GM18519 (cell line): ENCODE measurements around the gene ATP8B4.
"Not testable (repeated sequence)": the region's sequence is repeated elsewhere in the genome, so short reads cannot be mapped to it uniquely, and the experiment has no call there.

ENCODE experiments used
- ATAC-seq: cut with Tn5 transposase; IDR thresholded peaks from one replicate; pipeline ENCODE4 v1.9.1; 2021; ENCODE audit warnings: mild to moderate bottlenecking, moderate library complexity; ENCODE audit not compliant: unreplicated experiment, low FRiP score

Gene ATP8B4

GRCh38 chr15:50112488-50113186 lies 6.4 kb downstream of the ATP8B4 start:
- ATAC-seq = no peak

- ATAC-seq = no peak
Observed at GRCh38 chr15:50110285-50110684, 8.7 kb downstream of the ATP8B4 start.

GRCh38 chr15:50109076-50109987 lies 9.7 kb downstream of the ATP8B4 start:
- ATAC-seq = no peak

GRCh38 chr15:50108461-50108860 lies 10.6 kb downstream of the ATP8B4 start:
- no peak for ATAC-seq

GRCh38 chr15:50107591-50108408 lies 11.2 kb downstream of the ATP8B4 start:
- peak; percentile 96 for ATAC-seq

- ATAC-seq = peak; percentile 21
Observed at GRCh38 chr15:50107157-50107556, 11.9 kb downstream of the ATP8B4 start.

GRCh38 chr15:50106457-50106856 lies 12.6 kb downstream of the ATP8B4 start:
- ATAC-seq = no peak

GRCh38 chr15:50100486-50100885 lies 18.5 kb downstream of the ATP8B4 start:
- ATAC-seq = no peak

GRCh38 chr15:50098545-50098944 lies 20.5 kb downstream of the ATP8B4 start:
- ATAC-seq = no peak

- no peak for ATAC-seq
Observed at GRCh38 chr15:50095938-50096821, 22.9 kb downstream of the ATP8B4 start.

GRCh38 chr15:50089386-50089785 lies 29.6 kb downstream of the ATP8B4 start:
- ATAC-seq = not testable (repeated sequence)

- ATAC-seq = no peak
Observed at GRCh38 chr15:50084932-50085331, 34.1 kb downstream of the ATP8B4 start.

- ATAC-seq = no peak
Observed at GRCh38 chr15:50083424-50084025, 35.5 kb downstream of the ATP8B4 start.

GRCh38 chr15:50082066-50082465 lies 37.0 kb downstream of the ATP8B4 start:
- no peak for ATAC-seq

GRCh38 chr15:50077651-50078050 lies 41.4 kb downstream of the ATP8B4 start:
- no peak for ATAC-seq

- ATAC-seq = no peak
Observed at GRCh38 chr15:50077176-50077575, 41.9 kb downstream of the ATP8B4 start.

GRCh38 chr15:50075319-50075718 lies 43.7 kb downstream of the ATP8B4 start:
- no peak for ATAC-seq

- no peak for ATAC-seq
Observed at GRCh38 chr15:50071551-50072258, 47.3 kb downstream of the ATP8B4 start.

- ATAC-seq = no peak
Observed at GRCh38 chr15:50068016-50068415, 51.0 kb downstream of the ATP8B4 start.
